RWPE2 (cell line): ENCODE measurements around the gene SORL1.

Experiments
- ATAC-seq: fragments of 200-7000 bp; cut with Tn5 transposase; 3 replicates; pipeline ENCODE4 v1.9.1; 2021; ENCODE audit warnings: low read depth
- DNase-seq: peaks from one replicate; pipeline ENCODE4 v3.0.0-alpha.2; 2020; ENCODE audit warnings: low spot score
- H3K27ac ChIP-seq: fragments of 450-650 bp; 2 replicates; pipeline ENCODE4 v1.5.1; 2017; ENCODE audit warnings: mild to moderate bottlenecking; ENCODE audit not compliant: poor library complexity, severe bottlenecking
- H3K27me3 ChIP-seq: fragments of 250-450 bp; sonication (Bioruptor Pico); 2 replicates; pipeline ENCODE4 v1.5.1; 2021; ENCODE audit warnings: mild to moderate bottlenecking, moderate library complexity; ENCODE audit not compliant: insufficient read depth, poor library complexity, severe bottlenecking
- H3K36me3 ChIP-seq: fragments of 250-450 bp; sonication (Bioruptor Pico); 2 replicates; pipeline ENCODE4 v1.5.1; 2020; ENCODE audit warnings: low read depth, mild to moderate bottlenecking, moderate library complexity
- H3K4me1 ChIP-seq: fragments of 250-450 bp; sonication (Bioruptor Pico); 2 replicates; pipeline ENCODE4 v1.5.1; 2021; ENCODE audit warnings: mild to moderate bottlenecking, moderate library complexity; ENCODE audit not compliant: insufficient read depth, poor library complexity, severe bottlenecking
- H3K4me3 ChIP-seq: fragments of 250-450 bp; sonication (Bioruptor Pico); 2 replicates; pipeline ENCODE4 v1.5.1; 2021; ENCODE audit warnings: mild to moderate bottlenecking, moderate library complexity; ENCODE audit not compliant: severe bottlenecking
- H3K9me3 ChIP-seq: fragments of 250-450 bp; sonication (Bioruptor Pico); 2 replicates; pipeline ENCODE4 v1.5.1; 2021; ENCODE audit warnings: mild to moderate bottlenecking, moderate library complexity; ENCODE audit not compliant: severe bottlenecking
- CTCF ChIP-seq: fragments of 450-650 bp; IDR thresholded peaks from one replicate; pipeline ENCODE4 v1.5.1; 2017; ENCODE audit warnings: mild to moderate bottlenecking, moderate library complexity; ENCODE audit not compliant: poor library complexity, severe bottlenecking

Gene SORL1

GRCh38 chr11:121595717-121596161 is 143.6 kb downstream of the SORL1 start:
- DNase-seq (peak; percentile 88), ATAC-seq (peak; percentile 90)
- Histone ChIP-seq H3K27ac (peak overlapping the region; percentile 88), H3K4me3 (no peak overlapping the region), H3K36me3 (peaks cover 45% of the 10 kb centered on the region), H3K27me3 (no peaks in the 10 kb centered on the region), H3K4me1 (peaks cover 21% of the 10 kb centered on the region), H3K9me3 (no peaks in the 10 kb centered on the region)
- TF ChIP-seq CTCF = no peak

GRCh38 chr11:121596195-121597155 is 144.4 kb downstream of the SORL1 start:
- Histone ChIP-seq H3K4me1 (peaks cover 21% of the 10 kb centered on the region), H3K9me3 (no peaks in the 10 kb centered on the region), H3K27ac (peak overlapping the region; percentile 88), H3K27me3 (no peaks in the 10 kb centered on the region), H3K36me3 (peaks cover 38% of the 10 kb centered on the region), H3K4me3 (no peak overlapping the region)
- no peak for DNase-seq
- no peak for TF ChIP-seq CTCF
- peak; percentile 43 for ATAC-seq

GRCh38 chr11:121603316-121603715 is 151.2 kb downstream of the SORL1 start:
- Histone ChIP-seq H3K27ac (no peak overlapping the region), H3K4me3 (no peak overlapping the region), H3K36me3 (peaks cover 36% of the 10 kb centered on the region), H3K27me3 (no peaks in the 10 kb centered on the region), H3K4me1 (no peaks in the 10 kb centered on the region), H3K9me3 (no peaks in the 10 kb centered on the region)
- DNase-seq (no peak), ATAC-seq (no peak)
- TF ChIP-seq CTCF = no peak

- Histone ChIP-seq H3K27ac (no peak overlapping the region), H3K36me3 (peaks cover 41% of the 10 kb centered on the region), H3K9me3 (no peaks in the 10 kb centered on the region), H3K4me3 (no peak overlapping the region), H3K27me3 (no peaks in the 10 kb centered on the region), H3K4me1 (no peaks in the 10 kb centered on the region)
- no peak for TF ChIP-seq CTCF
- ATAC-seq = no peak
- DNase-seq = no peak
Measured at GRCh38 chr11:121604152-121604551, 152.0 kb downstream of the SORL1 start.

GRCh38 chr11:121606354-121606753 is 154.2 kb downstream of the SORL1 start:
- Histone ChIP-seq H3K27me3 (no peaks in the 10 kb centered on the region), H3K27ac (no peak overlapping the region), H3K4me3 (no peak overlapping the region), H3K9me3 (no peaks in the 10 kb centered on the region), H3K36me3 (peaks cover 45% of the 10 kb centered on the region), H3K4me1 (no peaks in the 10 kb centered on the region)
- ATAC-seq (no peak), DNase-seq (no peak)
- TF ChIP-seq CTCF = no peak
